GM21526 (cell line): Measurements from ENCODE around the gene ZNF878.
"Not testable (repeated sequence)": the region's sequence is repeated elsewhere in the genome, so short reads cannot be mapped to it uniquely, and the experiment has no call there.

Experiments used
- ATAC-seq: cut with Tn5 transposase; IDR thresholded peaks from one replicate; pipeline ENCODE4 v1.9.1; 2021; ENCODE audit warnings: moderate library complexity; ENCODE audit not compliant: unreplicated experiment, low FRiP score

Gene ZNF878

GRCh38 chr19:12052497-12053169 lies at the start of gene ZNF878:
ZNF878 (minus strand) TSS chr19:12052961; CDS start chr19:12052801, 160 bp downstream.
- peak; percentile 86 for ATAC-seq

- no peak for ATAC-seq
Observed at GRCh38 chr19:12098040-12098439, 45.3 kb upstream of the ZNF878 start.

GRCh38 chr19:12095111-12095790 lies 42.5 kb upstream of the ZNF878 start:
- no peak for ATAC-seq

GRCh38 chr19:12093777-12094176 lies 41.0 kb upstream of the ZNF878 start:
- no peak for ATAC-seq

GRCh38 chr19:12092956-12093355 lies 40.2 kb upstream of the ZNF878 start:
- ATAC-seq = no peak

GRCh38 chr19:12092065-12092867 lies 39.5 kb upstream of the ZNF878 start:
- no peak for ATAC-seq

GRCh38 chr19:12090807-12091206 lies 38.0 kb upstream of the ZNF878 start:
- no peak for ATAC-seq

GRCh38 chr19:12085074-12085818 lies 32.5 kb upstream of the ZNF878 start:
- ATAC-seq = no peak

- ATAC-seq = not testable (repeated sequence)
Observed at GRCh38 chr19:12083336-12083735, 30.6 kb upstream of the ZNF878 start.

- ATAC-seq = no peak
Observed at GRCh38 chr19:12077375-12077774, 24.6 kb upstream of the ZNF878 start.

GRCh38 chr19:12076331-12076730 lies 23.6 kb upstream of the ZNF878 start:
- not testable (repeated sequence) for ATAC-seq

- ATAC-seq = no peak
Observed at GRCh38 chr19:12075538-12076139, 22.9 kb upstream of the ZNF878 start.

- no peak for ATAC-seq
Observed at GRCh38 chr19:12064590-12065538, 12.1 kb upstream of the ZNF878 start, which contains the start of gene ZNF844. ZNF844 (plus strand) TSS chr19:12064731; CDS start chr19:12064874, 143 bp downstream.

- ATAC-seq = no peak
Observed at GRCh38 chr19:12055784-12056183, 3.0 kb upstream of the ZNF878 start.

- ATAC-seq = no peak
Observed at GRCh38 chr19:12052091-12052496, 667 bp downstream of the ZNF878 start.

- no peak for ATAC-seq
Observed at GRCh38 chr19:12047868-12048267, 4.9 kb downstream of the ZNF878 start.

- ATAC-seq = no peak
Observed at GRCh38 chr19:12043752-12044422, 8.9 kb downstream of the ZNF878 start.

GRCh38 chr19:12042893-12043292 lies 9.9 kb downstream of the ZNF878 start:
- no peak for ATAC-seq
